HCT116 (cell line): ENCODE results near the gene DAZAP1. TPM values are rescaled to one million over a fixed set of nuclear protein-coding genes. Genes with fewer than 3 reads are reported as not detected.
A peak's percentile ranks its signal among the peaks of the same experiment; 100 is the strongest.

Source experiments
- ATAC-seq: fragments of 200-7000 bp; cut with Tn5 transposase; 2 replicates; pipeline ENCODE4 v1.9.1; 2020; ENCODE audit warnings: mild to moderate bottlenecking, moderate library complexity
- BruUV-seq: library from RNA; stranded (reverse); fragments of 400-500 nt; replicated peaks from 2 replicates; lab custom pipeline; 2021; lab: Mats Ljungman, UMichigan
- CTCF ChIA-PET: fragments of 300-600 bp; sonication (Branson Sonifier 250); formaldehyde crosslinking; loops from one replicate; lab custom pipeline; 2021; ENCODE audit warnings: antibody characterized with exemption; lab: Charles Lee
- POLR2A ChIA-PET: fragments of 300-600, 350-600 bp; sonication (Branson Sonifier 250); formaldehyde crosslinking; loops from one replicate; lab custom pipeline; 2021; ENCODE audit warnings: antibody characterized with exemption; lab: Charles Lee
- RAD21 ChIA-PET, 2 experiments: fragments of 300-600 bp; sonication (Branson Sonifier 250); formaldehyde crosslinking; loops; one replicate each; lab custom pipeline; 2023; ENCODE audit warnings: low total read pairs in 2 of 2; ENCODE audit not compliant: uncharacterized antibody in 2 of 2, unreplicated experiment in 2 of 2, low non-redundant PET in 1 of 2; lab: Charles Lee
- DNase-seq: peaks from one replicate; pipeline ENCODE4 v3.0.0-alpha.2; 2010; ENCODE audit warnings: low read depth, low spot score
- H2AFZ ChIP-seq: fragments of 200-600 bp; shearing (Covaris generic), sonication (generic); 2 replicates; pipeline ENCODE4 v1.6.1; 2017; ENCODE audit warnings: low read depth, mixed run types, mixed read lengths, antibody characterized with exemption, low read length; ENCODE audit not compliant: poor library complexity, severe bottlenecking
- H3K27ac ChIP-seq: 2 replicates; pipeline ENCODE4 v1.5.1; 2012; ENCODE audit warnings: low read depth, low read length
- H3K27me3 ChIP-seq: fragments of 200-600 bp; sonication (generic); 2 replicates; pipeline ENCODE4 v1.6.1; 2016; ENCODE audit warnings: mixed run types, low read length, mixed read lengths; ENCODE audit not compliant: insufficient read depth
- H3K36me3 ChIP-seq, 2 experiments: fragments of 200-500 bp in 1 of 2; fragments of 200-600 bp in 1 of 2; sonication (Bioruptor generic) in 1 of 2; sonication (generic) in 1 of 2; 2 replicates each; pipeline versions ENCODE4 v1.5.1 to v1.6.1; 2014 to 2016; ENCODE audit warnings: low read length in 2 of 2, inconsistent platforms in 1 of 2, mixed read lengths in 1 of 2, mixed run types in 1 of 2; ENCODE audit not compliant: insufficient read depth in 2 of 2, control insufficient read depth in 1 of 2
- H3K4me1 ChIP-seq, 2 experiments: fragments of 200-600 bp in 1 of 2; sonication (generic) in 1 of 2; 2 replicates each; pipeline versions ENCODE4 v1.5.1 to v1.6.1; 2012 to 2017; ENCODE audit warnings: low read length in 2 of 2, inconsistent platforms in 1 of 2, mild to moderate bottlenecking in 1 of 2, mixed read lengths in 1 of 2, mixed run types in 1 of 2, moderate library complexity in 1 of 2; ENCODE audit not compliant: insufficient read depth in 2 of 2, control insufficient read depth in 1 of 2
- H3K4me2 ChIP-seq: fragments of 200-600 bp; sonication (generic); 2 replicates; pipeline ENCODE4 v1.6.1; 2017; ENCODE audit warnings: mixed run types, low read length, mixed read lengths
- H3K4me3 ChIP-seq, 2 experiments: fragments of 200-600 bp in 1 of 2; sonication (generic) in 1 of 2; replicated peaks in 1 of 2; 2 replicates each; pipeline ENCODE4 v1.5.1; 2011 to 2016; ENCODE audit warnings: low read length in 2 of 2, control low read depth in 1 of 2, low read depth in 1 of 2, mild to moderate bottlenecking in 1 of 2, mixed read lengths in 1 of 2, mixed run types in 1 of 2
- H3K79me2 ChIP-seq: fragments of 200-600 bp; sonication (generic); 2 replicates; pipeline ENCODE4 v1.6.1; 2017; ENCODE audit warnings: mild to moderate bottlenecking, mixed run types, low read length, moderate library complexity, mixed read lengths; ENCODE audit not compliant: insufficient read depth
- H3K9ac ChIP-seq: fragments of 200-600 bp; sonication (generic); 2 replicates; pipeline ENCODE4 v1.6.1; 2016; ENCODE audit warnings: low read length, mixed read lengths
- H3K9me2 ChIP-seq: fragments of 200-600 bp; sonication (generic), shearing (Covaris generic); 2 replicates; pipeline ENCODE4 v1.6.1; 2017; ENCODE audit warnings: mixed run types, mild to moderate bottlenecking, moderate library complexity; ENCODE audit not compliant: insufficient read depth
- H3K9me3 ChIP-seq, 2 experiments: fragments of 200-500 bp in 1 of 2; fragments of 200-600 bp in 1 of 2; sonication (Bioruptor generic) in 1 of 2; sonication (generic) in 1 of 2; 2 replicates each; pipeline ENCODE4 v1.6.1; 2014 to 2017; ENCODE audit warnings: low read length in 2 of 2, mixed read lengths in 2 of 2, inconsistent platforms in 1 of 2, low read depth in 1 of 2, mild to moderate bottlenecking in 1 of 2, mixed run types in 1 of 2, moderate library complexity in 1 of 2; ENCODE audit not compliant: control insufficient read depth in 1 of 2, insufficient read depth in 1 of 2
- H4K20me1 ChIP-seq: fragments of 200-600 bp; sonication (generic), shearing (Covaris generic); 2 replicates; pipeline ENCODE4 v1.6.1; 2017; ENCODE audit warnings: mixed run types, mild to moderate bottlenecking, moderate library complexity; ENCODE audit not compliant: insufficient read depth
- EGR1 ChIP-seq: IDR thresholded peaks from 2 replicates; pipeline ENCODE4 v1.6.1; 2012; ENCODE audit warnings: low read depth
- EZH2phosphoT487 ChIP-seq: fragments of 200-600 bp; IDR thresholded peaks from 2 replicates; pipeline ENCODE4 v1.6.1; 2018; ENCODE audit warnings: antibody characterized with exemption, borderline replicate concordance
- FOSL1 ChIP-seq: IDR thresholded peaks from 2 replicates; pipeline ENCODE4 v1.6.1; 2012; ENCODE audit warnings: low read depth
- RAD21 ChIP-seq: IDR thresholded peaks from 2 replicates; pipeline ENCODE4 v1.6.1; 2012; ENCODE audit warnings: low read depth, mild to moderate bottlenecking
- SIN3A ChIP-seq: IDR thresholded peaks from 2 replicates; pipeline ENCODE4 v1.6.1; 2012; ENCODE audit warnings: low read depth
- SRF ChIP-seq: IDR thresholded peaks from 2 replicates; pipeline ENCODE4 v1.6.1; 2012; ENCODE audit warnings: low read depth
- YY1 ChIP-seq: IDR thresholded peaks from 2 replicates; pipeline ENCODE4 v1.6.1; 2011; ENCODE audit warnings: low read length, low read depth, moderate library complexity, mild to moderate bottlenecking; ENCODE audit not compliant: insufficient replicate concordance; ENCODE audit errors: extremely low read depth
- ZFX ChIP-seq: fragments of 450-650 bp; IDR thresholded peaks from 2 replicates; pipeline ENCODE4 v1.6.1; 2017
- intact Hi-C: fragments of 100-400 bp; cut with micrococcal nuclease; formaldehyde crosslinking; loops from 2 replicates; pipeline ENCODE4 v1.10.0; 2022
- total RNA-seq: library from RNA; stranded (reverse); gene quantifications from one replicate; pipeline ENCODE4 v1.2.1, GENCODE V29; 2021; ENCODE audit not compliant: unreplicated experiment
- TF ChIP-seq, protein P1 (sequence below): IDR thresholded peaks from 2 replicates; pipeline ENCODE4 v1.6.1; 2012; ENCODE audit warnings: low read depth
- TF ChIP-seq, protein P2 (sequence below): IDR thresholded peaks from 2 replicates; pipeline ENCODE4 v1.6.1; 2012
- TF ChIP-seq, protein P3 (sequence below), 3 experiments: fragments of 200-600 bp in 1 of 3; sonication (generic) in 1 of 3; IDR thresholded peaks in 2 of 3; conservative IDR thresholded peaks in 1 of 3; 2 replicates each; pipeline ENCODE4 v1.5.1; 2012 to 2017; ENCODE audit warnings: low read depth in 2 of 3, low read length in 2 of 3, antibody characterized with exemption in 1 of 3, borderline replicate concordance in 1 of 3, control low read depth in 1 of 3, mild to moderate bottlenecking in 1 of 3, mixed read lengths in 1 of 3, mixed run types in 1 of 3, moderate library complexity in 1 of 3; ENCODE audit not compliant: insufficient read depth in 1 of 3

The DAZAP1 gene
- total RNA-seq, 1 experiment from 2014 or later: 191 TPM

DNA sequence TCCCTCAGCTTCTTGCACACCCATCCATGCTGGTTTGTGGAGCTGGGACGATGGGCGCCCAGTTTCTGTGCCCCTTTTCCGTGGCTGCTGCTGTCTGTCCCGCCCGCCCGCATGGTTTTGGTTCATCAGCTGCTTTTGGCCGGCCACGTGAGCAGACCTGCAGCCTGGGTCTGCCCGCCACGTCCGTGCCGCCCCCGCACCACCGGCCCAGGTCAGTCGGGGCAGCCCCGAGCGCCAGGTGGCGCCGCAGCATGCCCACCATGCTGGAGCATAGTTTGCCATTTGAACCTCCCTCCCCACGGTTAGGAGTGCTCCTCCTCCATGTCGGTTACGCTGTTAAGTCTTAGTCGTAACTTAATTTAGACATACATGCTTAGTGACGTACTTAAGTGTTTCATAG, 15.6 kb downstream of the DAZAP1 start (continued):
- TF ChIP-seq, protein P1, sequence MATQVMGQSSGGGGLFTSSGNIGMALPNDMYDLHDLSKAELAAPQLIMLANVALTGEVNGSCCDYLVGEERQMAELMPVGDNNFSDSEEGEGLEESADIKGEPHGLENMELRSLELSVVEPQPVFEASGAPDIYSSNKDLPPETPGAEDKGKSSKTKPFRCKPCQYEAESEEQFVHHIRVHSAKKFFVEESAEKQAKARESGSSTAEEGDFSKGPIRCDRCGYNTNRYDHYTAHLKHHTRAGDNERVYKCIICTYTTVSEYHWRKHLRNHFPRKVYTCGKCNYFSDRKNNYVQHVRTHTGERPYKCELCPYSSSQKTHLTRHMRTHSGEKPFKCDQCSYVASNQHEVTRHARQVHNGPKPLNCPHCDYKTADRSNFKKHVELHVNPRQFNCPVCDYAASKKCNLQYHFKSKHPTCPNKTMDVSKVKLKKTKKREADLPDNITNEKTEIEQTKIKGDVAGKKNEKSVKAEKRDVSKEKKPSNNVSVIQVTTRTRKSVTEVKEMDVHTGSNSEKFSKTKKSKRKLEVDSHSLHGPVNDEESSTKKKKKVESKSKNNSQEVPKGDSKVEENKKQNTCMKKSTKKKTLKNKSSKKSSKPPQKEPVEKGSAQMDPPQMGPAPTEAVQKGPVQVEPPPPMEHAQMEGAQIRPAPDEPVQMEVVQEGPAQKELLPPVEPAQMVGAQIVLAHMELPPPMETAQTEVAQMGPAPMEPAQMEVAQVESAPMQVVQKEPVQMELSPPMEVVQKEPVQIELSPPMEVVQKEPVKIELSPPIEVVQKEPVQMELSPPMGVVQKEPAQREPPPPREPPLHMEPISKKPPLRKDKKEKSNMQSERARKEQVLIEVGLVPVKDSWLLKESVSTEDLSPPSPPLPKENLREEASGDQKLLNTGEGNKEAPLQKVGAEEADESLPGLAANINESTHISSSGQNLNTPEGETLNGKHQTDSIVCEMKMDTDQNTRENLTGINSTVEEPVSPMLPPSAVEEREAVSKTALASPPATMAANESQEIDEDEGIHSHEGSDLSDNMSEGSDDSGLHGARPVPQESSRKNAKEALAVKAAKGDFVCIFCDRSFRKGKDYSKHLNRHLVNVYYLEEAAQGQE: no peak

DNA sequence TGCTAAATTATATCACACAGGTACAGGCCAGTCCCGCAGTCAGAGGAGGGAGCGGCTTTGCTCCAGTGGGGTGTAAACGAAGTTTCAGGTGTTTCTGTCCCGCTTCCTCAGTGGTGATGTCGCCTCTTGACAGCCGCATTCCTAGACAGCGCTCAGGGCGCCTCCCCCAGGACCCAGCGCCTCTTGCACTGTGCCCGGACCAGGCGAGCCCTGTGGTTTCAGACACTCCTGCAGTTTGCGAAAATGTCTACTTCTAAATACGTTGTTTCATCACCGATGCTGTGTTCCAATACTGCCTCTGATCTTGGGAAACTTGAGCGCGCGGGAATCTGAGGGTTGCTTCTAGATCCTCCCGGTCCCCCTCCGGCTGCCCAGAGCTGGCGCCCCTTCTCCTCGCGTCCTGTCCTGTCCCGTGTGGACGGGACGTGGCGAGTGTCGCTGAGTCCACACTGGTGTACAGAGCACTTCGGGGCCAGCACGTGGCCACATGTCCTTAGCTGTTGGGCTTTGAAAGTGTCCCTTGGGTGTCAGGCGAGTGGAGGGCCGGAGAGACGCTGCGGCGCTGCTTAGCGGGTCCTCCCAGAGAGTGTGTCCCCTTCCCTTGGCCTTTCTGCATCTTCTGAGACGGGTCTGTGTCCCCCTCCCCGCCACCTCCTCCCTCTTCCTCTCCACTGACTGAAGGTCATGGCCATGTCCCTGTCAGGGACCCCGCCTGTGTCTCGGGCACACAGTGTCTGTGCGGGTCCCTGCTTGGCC, 16.2 kb downstream of the DAZAP1 start:
- H3K9me2 ChIP-seq: no peaks in the 10 kb centered on the region
- ChIA-PET POLR2A (no interaction called here), RAD21 (no interaction called here), CTCF (no interaction called here)
- no TSS peak for BruUV-seq
- no peaks in the 10 kb centered on the region for H3K27me3 ChIP-seq
- intact Hi-C loops: no loop called here
- H3K9me3 ChIP-seq: no peaks in the 10 kb centered on the region
- no peak overlapping the region for H3K9ac ChIP-seq
- ATAC-seq (0 out of 2 replicates have a peak, but pooled peaks have one; percentile 20), DNase-seq (no peak)
- peaks cover 95% of the 10 kb centered on the region for H3K79me2 ChIP-seq
- H3K4me1 ChIP-seq: no peaks in the 10 kb centered on the region
- peaks cover 52 to 76% of the 10 kb centered on the region in 2 experiments for H3K36me3 ChIP-seq
- H2AFZ ChIP-seq: no peak overlapping the region
- H3K4me3 ChIP-seq: no peak overlapping the region
- H4K20me1 ChIP-seq: no peaks in the 10 kb centered on the region
- no peak overlapping the region for H3K4me2 ChIP-seq
- H3K27ac ChIP-seq: no peak overlapping the region
- TF ChIP-seq, protein P1: no peak
- TF ChIP-seq SRF: no peak
- no peak for TF ChIP-seq ZFX
- TF ChIP-seq RAD21: no peak
- TF ChIP-seq SIN3A: no peak
- TF ChIP-seq FOSL1: no peak
- no peak for TF ChIP-seq EZH2phosphoT487
- TF ChIP-seq, protein P2, sequence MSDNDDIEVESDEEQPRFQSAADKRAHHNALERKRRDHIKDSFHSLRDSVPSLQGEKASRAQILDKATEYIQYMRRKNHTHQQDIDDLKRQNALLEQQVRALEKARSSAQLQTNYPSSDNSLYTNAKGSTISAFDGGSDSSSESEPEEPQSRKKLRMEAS: no peak
- TF ChIP-seq, protein P3, sequence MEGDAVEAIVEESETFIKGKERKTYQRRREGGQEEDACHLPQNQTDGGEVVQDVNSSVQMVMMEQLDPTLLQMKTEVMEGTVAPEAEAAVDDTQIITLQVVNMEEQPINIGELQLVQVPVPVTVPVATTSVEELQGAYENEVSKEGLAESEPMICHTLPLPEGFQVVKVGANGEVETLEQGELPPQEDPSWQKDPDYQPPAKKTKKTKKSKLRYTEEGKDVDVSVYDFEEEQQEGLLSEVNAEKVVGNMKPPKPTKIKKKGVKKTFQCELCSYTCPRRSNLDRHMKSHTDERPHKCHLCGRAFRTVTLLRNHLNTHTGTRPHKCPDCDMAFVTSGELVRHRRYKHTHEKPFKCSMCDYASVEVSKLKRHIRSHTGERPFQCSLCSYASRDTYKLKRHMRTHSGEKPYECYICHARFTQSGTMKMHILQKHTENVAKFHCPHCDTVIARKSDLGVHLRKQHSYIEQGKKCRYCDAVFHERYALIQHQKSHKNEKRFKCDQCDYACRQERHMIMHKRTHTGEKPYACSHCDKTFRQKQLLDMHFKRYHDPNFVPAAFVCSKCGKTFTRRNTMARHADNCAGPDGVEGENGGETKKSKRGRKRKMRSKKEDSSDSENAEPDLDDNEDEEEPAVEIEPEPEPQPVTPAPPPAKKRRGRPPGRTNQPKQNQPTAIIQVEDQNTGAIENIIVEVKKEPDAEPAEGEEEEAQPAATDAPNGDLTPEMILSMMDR (IDR thresholded peaks at IDR 0.05 in 2 of 3, conservative IDR thresholded peaks at IDR 0.05 in 1 of 3; ENCODE audit: borderline replicate concordance in 1 of 3, insufficient read depth in 1 of 3, low read depth in 2 of 3, low read length in 2 of 3): no peak
- no peak for TF ChIP-seq EGR1
- TF ChIP-seq YY1: no peak
